Astrocyte of the hippocampus (primary cell): ENCODE data around the gene TMEM233.
A peak's percentile ranks its signal among the peaks of the same experiment; 100 is the strongest.

ENCODE experiments used
- DNase-seq: peaks from one replicate; pipeline ENCODE4 v3.0.0; 2011; ENCODE audit warnings: low read depth, low spot score

Gene TMEM233

DNA sequence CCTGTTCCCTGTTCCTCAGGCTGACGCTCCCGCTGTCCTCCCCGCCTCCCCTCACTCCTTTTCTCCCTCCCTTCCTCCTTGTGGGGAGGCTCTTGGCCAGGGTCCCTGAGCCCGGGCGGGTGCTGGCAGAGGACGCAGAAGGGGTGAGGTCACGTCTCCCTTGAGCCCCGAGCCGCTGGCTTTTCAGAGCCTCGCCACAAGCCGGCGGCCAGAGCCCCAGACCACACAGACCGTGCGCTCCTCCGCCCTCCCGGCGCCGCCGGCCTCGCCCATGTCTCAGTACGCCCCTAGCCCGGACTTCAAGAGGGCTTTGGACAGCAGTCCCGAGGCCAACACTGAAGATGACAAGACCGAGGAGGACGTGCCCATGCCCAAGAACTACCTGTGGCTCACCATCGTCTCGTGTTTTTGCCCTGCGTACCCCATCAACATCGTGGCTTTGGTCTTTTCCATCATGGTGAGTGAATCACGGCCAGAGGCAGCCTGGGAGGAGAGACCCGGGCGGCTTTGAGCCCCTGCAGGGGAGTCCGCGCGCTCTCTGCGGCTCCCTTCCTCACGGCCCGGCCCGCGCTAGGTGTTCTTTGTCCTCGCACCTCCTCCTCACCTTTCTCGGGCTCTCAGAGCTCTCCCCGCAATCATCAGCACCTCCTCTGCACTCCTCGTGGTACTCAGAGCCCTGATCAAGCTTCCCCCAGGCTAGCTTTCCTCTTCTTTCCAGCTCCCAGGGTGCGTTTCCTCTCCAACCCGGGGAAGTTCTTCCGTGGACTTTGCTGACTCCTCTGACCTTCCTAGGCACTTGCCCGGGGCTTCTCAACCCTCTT, at the start of gene TMEM233:
TMEM233 (plus strand) TSS at position 197 of the 821 bp plus-strand sequence; CDS start at position 272, 75 bp downstream.
- DNase-seq, result peak; percentile 23

DNA sequence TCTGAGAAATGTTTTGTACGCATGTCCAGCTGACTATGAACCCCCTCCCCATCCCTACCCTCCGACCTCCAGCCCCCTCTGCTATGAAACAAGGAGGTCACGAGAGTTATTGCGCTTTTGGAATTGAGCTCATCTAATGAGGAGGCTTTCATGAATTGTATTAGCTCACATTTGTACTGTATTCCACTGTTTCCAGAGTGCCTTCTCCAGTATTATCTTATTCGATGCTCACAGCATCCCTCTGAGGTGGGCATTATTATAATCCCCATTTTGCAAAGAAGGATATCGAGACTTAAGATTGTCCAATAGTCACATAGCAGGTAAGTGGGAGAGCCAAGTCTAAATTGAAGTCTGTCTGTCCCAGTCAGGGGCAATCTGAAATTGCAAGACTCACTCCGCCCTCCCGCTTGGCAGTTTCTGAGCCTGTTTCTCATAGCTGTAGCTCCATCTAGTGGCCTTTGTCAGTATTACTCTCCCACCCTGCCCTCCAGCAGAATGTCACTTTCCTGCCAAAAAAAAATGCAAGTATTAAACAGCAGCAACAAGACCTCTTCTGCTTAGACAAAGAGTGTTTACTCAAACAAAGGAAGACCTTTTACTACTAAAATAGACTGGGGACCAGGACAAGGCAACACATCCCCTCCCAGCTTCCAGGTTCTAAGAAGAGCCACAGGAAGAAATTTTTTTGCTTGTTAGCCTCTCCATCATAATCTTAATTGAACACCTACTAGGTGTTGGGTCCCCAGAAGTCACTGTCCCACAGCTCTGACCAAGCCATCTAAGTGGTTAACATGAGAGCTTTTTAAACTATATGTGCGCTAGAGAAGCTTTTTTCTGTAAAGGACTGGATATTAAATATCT, 48.6 kb upstream of the TMEM233 start:
- DNase-seq, result peak; percentile 86

DNA sequence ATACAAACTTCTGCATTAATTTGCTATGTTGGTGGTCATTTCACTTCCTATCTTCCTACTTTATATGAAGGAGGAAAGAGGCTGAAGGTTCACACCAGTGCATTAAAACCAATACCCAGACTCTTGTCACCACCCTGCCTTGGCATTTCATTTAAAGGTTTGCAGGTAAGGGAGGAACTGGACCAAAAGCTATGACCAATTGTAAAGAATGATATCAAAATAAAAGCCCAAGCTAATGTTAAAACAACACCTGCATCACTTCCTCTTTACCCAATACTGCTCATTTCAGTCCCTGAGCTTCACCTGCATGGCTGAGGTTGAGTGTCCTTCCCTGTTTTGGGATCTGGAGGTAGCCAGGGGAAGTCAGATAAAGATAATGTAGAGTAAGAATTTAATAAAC, 47.2 kb upstream of the TMEM233 start:
- DNase-seq, result no peak

DNA sequence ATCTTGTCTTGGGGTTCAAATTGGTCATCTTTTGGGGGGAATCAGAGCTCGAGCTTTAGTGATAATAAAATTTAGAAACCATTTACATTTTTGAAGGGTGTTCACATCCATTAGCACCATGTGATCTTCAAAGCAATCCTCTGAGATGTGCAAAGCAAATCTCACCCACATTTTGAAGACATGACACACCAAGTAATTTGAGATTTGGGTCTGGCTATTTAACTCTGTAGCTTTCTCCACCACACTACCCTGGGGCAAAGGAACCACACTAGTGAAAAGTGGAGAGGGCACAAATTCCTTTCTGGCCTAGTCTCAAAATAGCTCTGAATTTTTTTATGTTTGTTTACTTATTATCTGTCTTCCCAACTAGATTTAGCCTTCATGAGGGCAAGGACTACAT, 46.6 kb upstream of the TMEM233 start:
- DNase-seq, result no peak

DNA sequence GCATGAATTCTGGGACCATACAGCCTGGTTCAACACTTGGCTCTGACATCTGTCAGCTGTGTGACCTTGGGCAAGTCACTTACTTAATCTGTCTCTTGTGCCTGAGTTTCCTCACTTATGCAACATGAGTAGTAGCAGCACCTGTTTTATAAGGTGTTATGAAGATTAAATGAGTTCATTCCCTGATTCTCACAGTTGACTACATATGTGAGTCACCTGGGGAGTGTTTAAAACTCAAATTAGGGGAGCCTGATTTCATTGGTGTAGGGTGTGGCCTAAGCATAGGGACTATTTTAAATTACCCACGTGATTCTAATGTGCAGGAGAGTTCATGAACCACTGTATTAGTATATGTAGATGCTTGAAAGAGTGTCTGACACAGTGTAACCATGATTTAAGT, 36.7 kb upstream of the TMEM233 start:
- DNase-seq, result no peak

DNA sequence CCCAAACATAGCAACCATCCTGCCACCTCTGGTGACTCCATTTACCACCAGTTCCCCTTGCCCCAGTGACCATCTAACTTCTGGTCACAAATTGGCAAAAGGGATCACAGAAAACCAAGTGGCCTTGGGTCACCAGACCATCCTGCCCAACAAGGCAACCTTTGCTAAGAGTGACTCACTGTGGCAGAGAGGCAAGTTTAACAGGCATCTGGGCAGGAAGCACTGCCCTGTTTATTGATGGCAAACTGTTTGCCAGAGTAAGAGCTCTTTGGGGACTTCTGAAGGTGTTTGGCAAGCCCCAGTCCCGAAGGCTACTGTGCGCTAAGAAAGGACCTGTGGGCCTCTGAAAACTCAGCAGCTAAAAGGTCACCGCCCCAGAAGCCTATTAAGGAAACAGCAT, 28.2 kb upstream of the TMEM233 start:
- DNase-seq, result no peak

DNA sequence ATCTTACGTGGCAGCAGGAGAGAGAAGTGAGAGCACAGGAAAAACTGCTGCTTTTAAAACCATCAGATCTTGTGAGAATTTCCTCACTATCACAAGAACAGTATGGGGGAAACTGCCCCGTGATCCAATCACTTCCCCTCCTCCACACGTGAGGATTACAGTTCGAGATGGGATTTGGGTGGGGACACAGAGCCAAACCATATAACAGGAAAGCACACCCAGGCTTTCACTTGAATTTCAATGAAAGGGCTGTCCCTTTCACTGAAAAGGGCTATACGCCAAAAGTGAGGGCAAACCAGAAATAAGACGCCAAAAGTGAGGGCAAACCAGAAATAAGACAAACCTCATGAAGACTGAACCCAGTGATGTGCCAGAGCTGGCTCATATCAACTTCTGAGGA, 22.8 kb upstream of the TMEM233 start:
- DNase-seq, result no peak

DNA sequence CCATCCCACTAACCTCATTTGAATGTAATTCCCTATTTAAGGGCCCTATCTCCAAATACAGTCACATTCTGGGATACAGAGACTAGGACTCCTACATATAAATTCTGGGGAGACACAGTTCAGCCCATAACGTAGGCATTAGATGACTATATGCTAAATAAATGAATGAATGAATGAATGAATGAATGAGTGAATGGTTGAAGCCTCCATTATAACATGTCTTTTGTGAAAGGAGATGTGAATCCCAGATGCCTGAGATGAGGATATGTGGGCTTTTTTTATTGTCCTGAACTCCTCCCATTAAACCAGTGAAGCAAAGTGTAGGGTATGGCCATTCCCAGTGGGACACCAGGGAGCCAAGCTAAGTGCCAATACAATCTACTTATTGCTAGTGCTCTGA, 20.5 kb upstream of the TMEM233 start:
- no peak for DNase-seq

DNA sequence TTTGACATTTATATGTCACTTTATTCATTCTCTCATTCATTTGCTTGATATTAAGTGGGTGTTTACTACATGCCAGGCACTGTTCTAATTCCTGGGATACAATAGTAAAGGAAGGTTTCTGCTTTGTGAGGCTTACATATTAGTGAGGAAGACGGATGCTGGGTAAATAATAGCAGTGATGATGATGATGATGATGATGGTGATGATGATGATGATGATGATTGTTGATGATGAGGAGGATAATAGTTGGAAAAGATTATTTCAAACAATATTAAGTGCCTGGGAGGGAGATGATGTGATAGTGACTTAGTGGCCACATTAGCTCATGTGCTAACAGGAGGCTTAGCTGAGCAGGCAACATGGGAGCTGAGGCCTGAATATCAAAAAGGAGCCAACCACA, 19.3 kb upstream of the TMEM233 start:
- DNase-seq, result no peak

DNA sequence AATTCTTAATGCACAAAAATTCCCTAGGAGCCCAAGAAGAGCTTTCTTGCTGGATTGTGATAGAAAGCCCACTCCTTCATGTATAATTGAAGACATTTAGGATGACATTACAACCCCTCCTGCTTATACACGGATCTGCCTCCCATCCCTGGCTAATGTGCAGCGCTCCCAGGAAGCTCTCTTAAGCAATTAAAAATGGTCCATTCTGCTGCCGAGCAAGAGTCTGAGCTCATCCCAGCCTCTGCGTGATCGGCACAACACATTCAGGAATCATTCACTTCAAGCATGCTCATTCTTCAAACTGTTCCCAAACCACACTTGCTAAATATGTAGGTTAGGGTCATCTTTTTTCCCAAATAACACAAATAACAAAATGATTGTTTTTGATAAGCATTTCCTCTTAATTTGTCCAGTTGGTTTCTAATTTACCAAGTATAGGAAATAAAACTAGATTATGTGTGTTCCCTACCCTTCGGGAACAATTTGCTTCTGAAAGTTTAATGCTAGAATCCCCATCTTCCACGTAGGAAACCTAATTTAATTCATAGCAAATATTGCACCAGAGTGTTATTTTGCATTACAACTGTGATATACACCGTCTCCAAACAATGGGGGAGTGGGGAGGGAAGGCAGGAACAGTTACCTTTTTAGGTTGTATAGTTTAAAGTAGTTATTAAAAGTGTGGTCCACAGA, 17.3 kb upstream of the TMEM233 start:
- DNase-seq, result no peak

DNA sequence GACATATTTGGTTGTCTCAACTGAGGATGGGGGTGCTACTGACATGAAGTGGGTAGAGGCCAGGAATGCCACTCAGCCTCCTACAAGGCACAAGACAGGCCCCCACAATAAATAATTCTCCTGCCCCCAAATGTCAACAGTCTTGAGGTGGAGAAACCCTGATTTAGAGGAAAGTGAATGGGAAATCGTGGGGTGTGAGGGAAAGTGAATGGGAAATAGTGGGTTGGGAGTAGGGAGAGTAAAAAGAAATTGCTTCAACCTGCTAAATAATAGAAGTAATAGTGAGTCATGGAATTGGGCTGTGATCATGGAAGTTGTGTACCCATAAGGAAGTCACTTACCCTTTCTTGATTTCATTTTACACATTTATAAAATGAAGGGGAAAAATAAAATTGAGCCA, 16.7 kb upstream of the TMEM233 start:
- DNase-seq, result no peak

DNA sequence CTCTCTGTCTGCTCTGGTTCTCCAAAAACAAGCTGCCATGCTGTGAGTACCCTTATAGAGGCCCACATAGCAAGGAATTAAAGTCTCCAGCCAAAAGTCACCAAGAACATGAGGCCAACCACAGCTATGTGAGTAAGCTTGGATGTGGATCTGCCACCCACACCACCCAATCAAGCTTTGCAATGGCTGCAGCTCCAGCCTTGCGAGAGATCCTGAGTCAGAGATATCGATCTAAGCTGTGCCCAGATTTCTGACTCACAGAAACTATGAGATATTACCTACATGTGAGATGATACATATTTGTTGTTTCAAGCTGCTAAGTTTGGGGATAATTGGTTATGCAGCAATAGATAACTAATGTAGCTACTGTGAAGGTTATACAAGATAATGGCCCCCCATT, 15.5 kb upstream of the TMEM233 start:
- no peak for DNase-seq

DNA sequence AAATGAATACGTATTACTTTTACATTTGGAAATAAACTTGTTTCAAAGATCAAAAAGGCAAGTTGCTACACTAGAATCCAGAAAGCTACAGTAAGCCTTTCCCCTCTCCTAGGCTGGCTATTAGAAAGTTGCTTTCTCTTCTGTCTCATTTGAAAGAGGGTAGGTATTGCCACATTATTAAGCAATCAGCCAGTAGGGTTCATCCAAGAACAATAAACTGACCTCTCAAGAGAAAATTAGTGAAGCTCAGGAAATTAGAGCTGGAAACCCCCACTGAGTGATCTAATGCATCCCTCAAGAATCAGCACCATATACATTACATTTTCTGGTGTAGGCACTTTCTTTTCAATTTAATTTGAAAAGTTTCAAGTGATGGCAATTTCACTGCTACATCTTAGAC, 4.5 kb upstream of the TMEM233 start:
- DNase-seq, result no peak

DNA sequence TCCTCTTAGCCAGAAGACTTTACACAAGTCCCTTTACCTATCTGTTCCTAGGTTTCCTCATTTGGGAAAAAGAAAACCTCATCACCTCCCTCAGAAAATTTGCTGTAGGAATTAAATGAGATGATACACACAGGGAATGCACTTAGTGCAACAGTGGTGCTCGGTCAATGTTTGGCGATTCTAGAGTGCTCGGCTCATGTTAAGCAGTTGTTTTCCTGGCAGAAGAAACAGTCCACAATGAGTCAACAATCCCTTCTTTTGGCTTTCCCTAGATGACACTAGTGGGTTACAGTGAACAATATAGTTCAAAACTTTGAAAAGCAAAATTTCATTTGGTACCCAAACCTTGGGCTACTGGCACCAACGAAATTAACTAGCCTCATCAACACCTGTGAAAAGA, 3.9 kb upstream of the TMEM233 start:
- DNase-seq, result no peak

DNA sequence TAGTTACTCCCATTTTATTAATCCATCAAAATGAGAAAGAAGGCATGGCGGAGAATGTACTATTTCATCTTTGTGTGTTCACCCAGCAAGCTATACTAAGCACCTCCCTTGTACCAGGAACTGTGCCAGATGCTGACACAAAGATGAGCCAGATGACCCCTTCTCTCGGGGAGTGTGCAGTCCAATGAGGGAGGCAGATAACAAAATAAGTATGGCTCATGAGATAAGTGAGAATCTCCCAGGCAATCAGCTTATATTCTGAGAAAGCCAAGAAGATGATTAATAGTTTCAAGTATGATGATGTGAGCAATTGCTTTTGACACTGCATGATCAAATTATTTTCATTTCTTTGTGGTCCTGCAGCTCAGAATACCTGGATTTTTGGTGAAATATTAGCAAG, 1.3 kb upstream of the TMEM233 start:
- no peak for DNase-seq

DNA sequence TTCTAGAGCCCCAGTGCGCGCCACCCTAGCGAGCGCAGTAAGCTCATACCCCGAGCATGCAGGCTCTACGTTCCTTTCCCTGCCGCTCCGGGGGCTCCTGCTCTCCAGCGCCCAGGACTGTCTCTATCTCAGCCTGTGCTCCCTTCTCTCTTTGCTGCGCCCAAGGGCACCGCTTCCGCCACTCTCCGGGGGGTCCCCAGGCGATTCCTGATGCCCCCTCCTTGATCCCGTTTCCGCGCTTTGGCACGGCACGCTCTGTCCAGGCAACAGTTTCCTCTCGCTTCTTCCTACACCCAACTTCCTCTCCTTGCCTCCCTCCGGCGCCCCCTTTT, 791 bp downstream of the TMEM233 start:
- DNase-seq, result peak; percentile 8

DNA sequence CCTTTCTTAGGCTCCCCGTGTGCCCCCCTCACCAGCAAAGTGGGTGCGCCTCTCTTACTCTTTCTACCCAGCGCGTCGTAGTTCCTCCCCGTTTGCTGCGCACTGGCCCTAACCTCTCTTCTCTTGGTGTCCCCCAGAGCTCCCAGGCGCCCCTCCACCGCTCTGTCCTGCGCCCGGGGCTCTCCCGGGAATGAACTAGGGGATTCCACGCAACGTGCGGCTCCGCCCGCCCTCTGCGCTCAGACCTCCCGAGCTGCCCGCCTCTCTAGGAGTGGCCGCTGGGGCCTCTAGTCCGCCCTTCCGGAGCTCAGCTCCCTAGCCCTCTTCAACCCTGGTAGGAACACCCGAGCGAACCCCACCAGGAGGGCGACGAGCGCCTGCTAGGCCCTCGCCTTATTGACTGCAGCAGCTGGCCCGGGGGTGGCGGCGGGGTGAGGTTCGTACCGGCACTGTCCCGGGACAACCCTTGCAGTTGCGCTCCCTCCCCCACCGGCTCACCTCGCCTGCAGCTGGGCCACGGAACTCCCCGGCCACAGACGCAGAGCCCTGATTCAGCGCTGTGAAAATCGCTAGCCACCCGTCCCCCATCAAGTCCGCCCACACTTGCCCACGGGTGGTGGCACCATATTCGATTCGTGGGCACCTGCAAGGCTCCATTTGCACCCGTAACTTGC, 1.3 kb downstream of the TMEM233 start:
- DNase-seq, result peak; percentile 19

DNA sequence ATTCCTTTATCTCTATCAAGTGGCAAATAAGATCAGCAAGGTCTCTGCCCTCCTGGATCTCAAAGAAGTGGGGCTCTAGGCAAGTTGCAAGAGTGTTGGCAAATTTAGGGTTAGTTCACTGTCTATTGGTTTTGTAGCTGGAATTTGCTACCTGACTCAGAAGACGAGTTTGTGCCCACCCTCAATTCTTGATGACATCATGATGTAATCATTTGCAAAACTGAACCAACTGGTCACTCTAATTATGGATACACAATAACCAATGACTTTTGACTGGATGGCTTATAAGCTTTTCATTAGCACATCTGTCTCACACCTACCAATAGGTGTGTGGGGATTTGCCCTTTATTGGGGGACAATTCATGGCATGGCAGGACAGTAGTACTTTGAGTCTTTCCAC, 4.6 kb downstream of the TMEM233 start:
- DNase-seq, result no peak

DNA sequence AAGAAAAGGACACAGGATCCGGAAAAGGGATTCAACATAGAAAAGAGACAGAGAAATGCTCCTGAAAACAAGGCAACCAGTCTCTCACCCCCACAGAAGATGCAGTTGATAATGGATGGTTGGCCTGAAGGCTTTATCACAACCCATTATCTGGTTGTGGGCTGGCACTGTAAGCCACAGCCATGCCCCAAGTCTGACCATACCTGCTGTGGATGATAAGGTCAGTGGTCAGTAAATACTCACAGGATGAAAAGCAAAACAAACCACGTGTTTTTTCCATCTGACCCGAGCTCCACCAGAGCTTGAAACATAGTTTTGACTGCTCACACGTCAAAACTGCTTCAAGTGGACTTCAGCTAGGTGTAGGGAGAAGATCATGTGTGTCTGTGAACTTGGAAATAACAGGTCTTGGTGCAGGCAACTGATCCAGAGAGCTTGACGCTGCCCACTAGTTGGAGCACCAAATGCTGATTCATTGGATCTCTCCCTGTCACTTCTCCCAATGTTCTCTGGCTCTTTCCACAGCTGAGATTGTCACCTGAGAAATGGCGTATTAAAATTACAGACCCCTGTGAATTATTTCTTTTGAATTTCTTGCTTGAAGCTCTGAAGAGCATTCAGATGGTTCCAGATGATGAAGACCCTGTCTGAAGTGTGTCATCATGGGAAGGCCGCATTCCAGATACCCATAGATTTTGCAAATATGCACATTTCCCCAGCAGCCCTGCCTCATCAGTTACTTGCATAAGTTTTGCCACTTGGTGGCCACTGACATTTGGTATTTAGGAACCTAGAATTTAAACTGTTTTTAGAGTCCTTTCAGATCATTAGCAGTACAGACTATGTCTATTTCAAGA, 8.5 kb downstream of the TMEM233 start:
- DNase-seq, result no peak

DNA sequence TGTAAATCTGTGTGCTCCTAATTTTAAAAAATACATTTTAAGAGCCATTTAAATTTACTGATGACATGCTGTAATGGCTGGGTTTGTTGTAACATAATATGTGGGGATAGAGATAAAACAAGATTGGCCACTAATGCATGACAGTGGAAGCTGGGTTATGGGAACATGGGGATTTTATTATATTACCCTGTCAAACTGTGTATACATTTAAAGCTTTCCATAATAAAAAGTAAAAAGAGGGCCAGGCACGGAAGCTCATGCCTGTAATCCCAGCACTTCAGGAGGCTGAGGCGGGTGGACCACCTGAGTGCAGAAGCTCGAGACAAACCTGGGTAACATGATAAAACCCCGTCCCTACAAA, 9.1 kb downstream of the TMEM233 start:
- DNase-seq, result no peak

DNA sequence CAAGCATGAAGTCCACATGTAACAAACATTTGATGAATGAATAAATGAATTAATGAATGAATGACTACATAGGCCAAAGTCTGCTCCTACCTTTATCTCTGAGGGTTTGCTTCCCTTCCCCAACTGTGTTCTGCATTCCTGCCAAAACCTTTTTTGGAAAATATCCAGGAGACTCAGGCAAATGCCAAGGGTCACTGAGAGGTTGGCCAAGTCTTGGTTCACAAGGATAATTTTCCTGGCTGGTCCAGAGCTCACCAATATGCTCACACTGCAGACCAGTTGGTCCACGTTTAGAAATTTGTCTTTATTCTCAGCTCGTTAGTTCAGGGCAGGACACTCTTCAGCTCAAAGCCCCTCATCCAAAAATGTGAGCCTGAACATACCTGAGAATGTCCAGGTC, 10.2 kb downstream of the TMEM233 start:
- DNase-seq, result no peak
